BLaER1 treated with 17β-estradiol and CSF1 and Interleukin-3, amounts not matched to agents 10 nM and 100 nM (cell line): ENCODE measurements around the gene ZNF516.

Experiments used
- H3K27ac ChIP-seq, 11 experiments: shearing (Covaris generic); formaldehyde crosslinking; 2 replicates each; pipeline ENCODE4 v1.8.1; 2022
- H3K27me3 ChIP-seq, 11 experiments: shearing (Covaris generic); formaldehyde crosslinking; 2 replicates each; pipeline ENCODE4 v1.8.1; 2022
- H3K36me3 ChIP-seq, 11 experiments: shearing (Covaris generic); formaldehyde crosslinking; 2 replicates each; pipeline ENCODE4 v1.8.1; 2022
- H3K4me1 ChIP-seq, 10 experiments: shearing (Covaris generic); formaldehyde crosslinking; 2 replicates each; pipeline ENCODE4 v1.8.1; 2022
- H3K4me2 ChIP-seq, 11 experiments: shearing (Covaris generic); formaldehyde crosslinking; 2 replicates each; pipeline ENCODE4 v1.8.1; 2022
- H3K4me3 ChIP-seq, 10 experiments: shearing (Covaris generic); formaldehyde crosslinking; 2 replicates each; pipeline ENCODE4 v1.8.1; 2022
- H3K9ac ChIP-seq, 11 experiments: shearing (Covaris generic); formaldehyde crosslinking; 2 replicates each; pipeline ENCODE4 v1.8.1; 2022
- H3K9me3 ChIP-seq, 11 experiments: shearing (Covaris generic); formaldehyde crosslinking; replicated peaks in 1 of 11; 2 replicates each; pipeline ENCODE4 v1.8.1; 2022
- H4K20me1 ChIP-seq, 11 experiments: shearing (Covaris generic); formaldehyde crosslinking; 2 replicates each; pipeline ENCODE4 v1.8.1; 2022
- Cebpa-rat ChIP-seq, 11 experiments: shearing (Covaris generic); IDR thresholded peaks; 2 replicates each; pipeline ENCODE4 v1.8.1; 2022

Gene ZNF516

DNA sequence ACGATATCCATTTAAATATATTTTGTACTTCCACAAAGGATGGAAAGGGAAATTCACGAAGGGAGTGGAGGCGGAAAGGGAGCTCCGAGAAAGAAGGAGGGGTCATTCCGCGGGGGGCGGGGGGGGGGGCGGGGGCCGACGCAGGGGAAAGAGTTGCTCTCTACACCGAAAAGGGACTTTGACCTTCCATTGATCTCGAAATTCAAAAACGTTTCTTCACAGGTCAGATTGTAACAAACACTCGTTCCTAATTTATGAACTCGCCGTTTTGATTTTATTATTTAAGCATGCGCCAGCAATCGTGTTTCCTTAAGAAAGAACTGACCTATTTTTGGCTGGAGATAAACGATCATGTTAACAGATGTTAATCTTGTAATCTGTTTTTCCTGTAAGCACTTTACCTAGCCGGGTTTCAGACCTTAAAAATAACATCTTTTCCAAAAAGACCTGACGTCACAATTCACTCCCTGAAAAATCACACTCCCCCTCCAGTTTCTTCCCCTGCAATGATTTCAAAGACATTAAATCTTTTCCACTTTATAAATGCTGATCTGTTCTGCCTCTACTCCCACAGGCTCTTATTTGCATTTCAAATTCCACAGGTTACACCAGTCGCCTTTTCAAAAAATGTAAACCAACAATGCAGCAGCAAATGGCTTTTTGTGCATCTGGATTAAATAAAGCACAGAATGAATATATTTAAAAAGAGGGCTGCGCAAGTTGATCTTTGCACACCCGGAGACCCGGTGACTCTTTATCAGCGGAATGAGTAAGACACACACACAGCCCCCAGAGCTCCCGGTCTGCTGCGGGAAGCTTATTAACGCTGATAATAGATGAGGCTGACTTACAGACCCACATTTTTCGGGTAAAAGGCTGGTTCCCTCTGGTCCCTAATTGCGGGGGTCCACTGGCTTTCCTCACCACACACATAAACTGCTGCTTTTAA lies 1.6 kb downstream of the ZNF516 start:
- peak overlapping the region; percentile 78 to 92 (median 87) for H3K9ac ChIP-seq
- H3K36me3 ChIP-seq, result no peaks in the 10 kb centered on the region
- peaks cover 18 to 35% (median 25%) of the 10 kb centered on the region in 11 experiments; a peak in 20 of 22 replicates for H4K20me1 ChIP-seq
- peak overlapping the region; percentile 44 to 92 (median 84) for H3K27ac ChIP-seq
- H3K4me1 ChIP-seq, result peaks cover 24 to 43% (median 29%) of the 10 kb centered on the region in 10 experiments
- peak overlapping the region; percentile 84 to 100 (median 97) for H3K4me2 ChIP-seq
- H3K4me3 ChIP-seq, result peak overlapping the region; percentile 72 to 90 (median 82)
- no peaks in the 10 kb centered on the region for H3K9me3 ChIP-seq
- TF ChIP-seq Cebpa-rat (IDR thresholded peaks at IDR 0.05), result no peak
- H3K27me3 ChIP-seq, result no peaks in the 10 kb centered on the region

DNA sequence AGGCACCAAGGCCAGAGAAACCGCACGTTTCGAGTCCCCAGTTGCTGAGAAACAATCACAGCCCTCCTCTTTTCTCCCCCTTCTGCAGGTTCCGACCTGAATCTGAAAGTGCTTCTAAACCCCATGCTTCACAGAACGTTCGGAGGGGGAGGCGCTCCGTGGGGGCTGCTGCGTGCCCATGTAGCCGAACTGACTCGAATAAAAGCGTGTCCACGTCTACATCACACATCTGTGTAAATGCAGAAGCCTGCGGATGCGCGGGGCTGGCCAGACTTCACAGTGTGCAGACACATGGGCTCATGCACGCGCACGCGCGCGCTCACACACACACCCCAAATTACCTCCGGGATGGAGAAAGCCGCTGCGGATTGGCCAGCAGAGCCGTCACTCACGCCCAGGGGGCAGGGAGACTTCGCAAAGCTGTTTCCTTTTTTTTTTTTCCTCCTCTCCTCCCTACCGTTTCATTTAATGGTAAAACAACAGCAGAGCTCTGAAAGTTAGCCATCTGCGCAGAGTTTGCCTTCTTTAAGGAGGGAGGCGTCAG lies 2.3 kb downstream of the ZNF516 start:
- Histone ChIP-seq H4K20me1 (peaks cover 26 to 43% (median 32%) of the 10 kb centered on the region in 11 experiments; a peak in 21 of 22 replicates), H3K9me3 (no peaks in the 10 kb centered on the region), H3K27ac (peak overlapping the region in 10 of 11 experiments; percentile 68 to 92 (median 85); a peak in 21 of 22 replicates), H3K27me3 (no peaks in the 10 kb centered on the region), H3K9ac (peak overlapping the region; percentile 78 to 92 (median 87)), H3K4me2 (peak overlapping the region; percentile 84 to 100 (median 97)), H3K36me3 (no peaks in the 10 kb centered on the region), H3K4me3 (peak overlapping the region; percentile 72 to 90 (median 82)), H3K4me1 (peaks cover 31 to 43% (median 36%) of the 10 kb centered on the region in 10 experiments)
- no peak for TF ChIP-seq Cebpa-rat (IDR thresholded peaks at IDR 0.05)

DNA sequence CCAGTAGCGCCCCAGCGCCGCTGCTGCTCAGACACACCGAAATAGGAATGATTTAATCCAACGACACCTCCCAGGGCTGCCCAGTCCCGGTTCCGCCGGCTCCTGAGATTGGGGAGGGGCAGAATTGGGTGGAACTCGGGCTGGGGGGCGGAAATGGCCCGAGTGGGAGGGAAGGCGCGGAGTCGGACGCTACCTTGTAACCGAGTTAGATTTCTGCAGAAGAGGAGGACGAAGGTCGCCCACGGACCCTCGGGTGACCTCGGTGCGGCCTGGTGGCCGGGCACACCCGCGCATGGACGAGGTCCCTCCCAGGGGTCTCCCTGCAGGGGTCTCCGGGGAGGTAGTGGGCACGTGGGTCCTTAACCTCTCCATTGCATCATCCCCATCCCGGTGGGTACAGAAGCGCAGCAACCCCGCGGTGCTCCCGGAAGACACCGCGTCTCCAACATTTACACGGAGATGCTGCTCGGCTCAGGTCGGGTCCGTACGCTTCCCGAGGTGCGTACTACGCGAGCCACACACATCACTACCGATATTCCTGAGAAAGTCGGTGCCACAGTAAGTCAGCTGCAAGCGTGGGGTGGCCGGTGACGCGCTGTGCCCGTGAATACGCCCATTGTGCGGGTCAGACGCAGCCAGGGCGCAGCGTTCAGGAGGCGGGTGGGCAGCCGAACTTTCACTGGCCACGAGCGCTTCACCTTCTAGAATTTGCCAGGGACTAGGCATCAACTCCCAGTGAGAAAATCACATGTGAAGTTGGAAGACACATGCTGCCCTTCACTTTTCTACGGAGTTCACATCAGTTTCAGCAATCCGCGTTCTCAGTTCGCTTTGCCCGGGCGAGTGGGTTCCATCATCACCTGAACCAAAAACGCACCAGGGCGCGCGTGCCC lies 3.0 kb downstream of the ZNF516 start:
- peak overlapping the region; percentile 74 to 92 (median 85) for H3K9ac ChIP-seq
- no peaks in the 10 kb centered on the region for H3K9me3 ChIP-seq
- peak overlapping the region; percentile 72 to 90 (median 82) for H3K4me3 ChIP-seq
- H3K36me3 ChIP-seq, result no peaks in the 10 kb centered on the region
- no peaks in the 10 kb centered on the region for H3K27me3 ChIP-seq
- peaks cover 31 to 50% (median 40%) of the 10 kb centered on the region in 11 experiments; a peak in 21 of 22 replicates for H4K20me1 ChIP-seq
- peak overlapping the region in 10 of 11 experiments; percentile 68 to 92 (median 85); a peak in 20 of 22 replicates for H3K27ac ChIP-seq
- TF ChIP-seq Cebpa-rat (IDR thresholded peaks at IDR 0.05), result peak in 5 of 11 experiments; percentile 13 to 78 (median 42); a peak in 8 of 22 replicates
- peak overlapping the region; percentile 84 to 100 (median 97) for H3K4me2 ChIP-seq
- H3K4me1 ChIP-seq, result peaks cover 37 to 43% (median 42%) of the 10 kb centered on the region in 10 experiments

- H4K20me1 ChIP-seq, result peaks cover 34 to 56% (median 45%) of the 10 kb centered on the region in 11 experiments; a peak in 21 of 22 replicates
- TF ChIP-seq Cebpa-rat (IDR thresholded peaks at IDR 0.05), result no peak
- H3K9me3 ChIP-seq, result no peaks in the 10 kb centered on the region
- peak overlapping the region in 10 of 11 experiments; percentile 68 to 92 (median 85); a peak in 20 of 22 replicates for H3K27ac ChIP-seq
- no peaks in the 10 kb centered on the region for H3K27me3 ChIP-seq
- peak overlapping the region; percentile 72 to 90 (median 82) for H3K4me3 ChIP-seq
- H3K36me3 ChIP-seq, result no peaks in the 10 kb centered on the region
- peak overlapping the region; percentile 84 to 100 (median 97) for H3K4me2 ChIP-seq
- H3K4me1 ChIP-seq, result peaks cover 43 to 49% (median 47%) of the 10 kb centered on the region in 10 experiments
- H3K9ac ChIP-seq, result peak overlapping the region; percentile 74 to 92 (median 85); a peak in 21 of 22 replicates
These were observed 3.6 kb downstream of the ZNF516 start for GRCh38 chr18:76491473-76491775.

GRCh38 chr18:76490670-76491472 lies 4.2 kb downstream of the ZNF516 start:
- Histone ChIP-seq H3K4me2 (peak overlapping the region; percentile 92 to 100 (median 96)), H3K9ac (peak overlapping the region; percentile 74 to 86 (median 85)), H4K20me1 (peaks cover 37 to 61% (median 51%) of the 10 kb centered on the region in 11 experiments; a peak in 21 of 22 replicates), H3K27ac (peak overlapping the region; percentile 58 to 80 (median 74)), H3K27me3 (no peaks in the 10 kb centered on the region), H3K9me3 (no peaks in the 10 kb centered on the region), H3K4me1 (peaks cover 49 to 55% (median 53%) of the 10 kb centered on the region in 10 experiments), H3K36me3 (no peaks in the 10 kb centered on the region), H3K4me3 (peak overlapping the region; percentile 61 to 83 (median 75))
- no peak for TF ChIP-seq Cebpa-rat (IDR thresholded peaks at IDR 0.05)

DNA sequence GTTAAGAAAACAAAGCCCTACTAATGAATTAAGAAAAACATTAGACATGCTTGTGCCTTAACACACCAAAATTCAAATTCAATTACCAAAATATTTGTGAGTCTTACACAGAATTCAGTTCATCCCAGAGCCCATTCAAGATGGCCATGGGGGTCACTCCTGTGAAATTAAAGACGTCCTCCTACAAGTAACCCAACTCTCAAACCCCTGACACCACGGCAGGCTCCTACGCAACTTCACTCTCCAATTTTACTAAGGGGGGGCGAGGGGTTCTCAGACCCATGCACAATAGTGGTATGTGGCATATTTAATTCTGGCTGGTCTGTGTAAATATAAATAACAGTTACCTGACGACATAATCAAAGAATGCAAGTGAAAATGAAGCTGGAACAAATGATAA lies 5.0 kb downstream of the ZNF516 start:
- TF ChIP-seq Cebpa-rat (IDR thresholded peaks at IDR 0.05), result no peak
- no peaks in the 10 kb centered on the region for H3K27me3 ChIP-seq
- H4K20me1 ChIP-seq, result peaks cover 43 to 70% (median 59%) of the 10 kb centered on the region in 11 experiments; a peak in 21 of 22 replicates
- no peaks in the 10 kb centered on the region for H3K9me3 ChIP-seq
- H3K4me3 ChIP-seq, result peak overlapping the region; percentile 61 to 83 (median 75); a peak in 19 of 20 replicates
- peak overlapping the region; percentile 92 to 100 (median 96) for H3K4me2 ChIP-seq
- H3K4me1 ChIP-seq, result peaks cover 57 to 59% (median 58%) of the 10 kb centered on the region in 10 experiments
- H3K9ac ChIP-seq, result peak overlapping the region; percentile 74 to 86 (median 85); a peak in 20 of 22 replicates
- H3K36me3 ChIP-seq, result 0 out of 22 replicates have a peak, but pooled peaks cover 0 to 4% (median 0%) of the 10 kb centered on the region in 11 experiments
- peak overlapping the region in 6 of 11 experiments; percentile 67 to 80 (median 76); a peak in 6 of 22 replicates for H3K27ac ChIP-seq

DNA sequence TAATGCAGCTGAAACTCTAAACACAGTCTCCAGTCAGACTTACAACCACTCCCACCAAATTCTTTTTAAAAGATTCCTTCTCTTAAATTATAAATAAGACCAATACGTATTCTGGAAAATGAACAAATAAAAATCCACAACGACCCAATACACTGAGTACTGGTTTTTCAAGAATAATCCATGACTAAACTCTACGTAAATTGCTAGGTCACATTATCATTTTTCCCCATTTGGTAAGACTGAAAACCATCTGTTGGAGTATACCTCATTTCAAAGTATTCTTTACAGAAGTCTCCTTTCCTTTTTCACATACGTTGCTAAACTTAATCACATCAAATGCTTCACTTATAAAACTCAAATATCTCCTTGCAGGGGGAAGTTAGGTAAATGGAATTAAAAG lies 6.0 kb downstream of the ZNF516 start:
- TF ChIP-seq Cebpa-rat (IDR thresholded peaks at IDR 0.05), result no peak
- no peak overlapping the region for H3K27ac ChIP-seq
- peak overlapping the region; percentile 92 to 100 (median 96); a peak in 21 of 22 replicates for H3K4me2 ChIP-seq
- H3K4me3 ChIP-seq, result no peak overlapping the region
- peaks cover 64 to 68% (median 67%) of the 10 kb centered on the region in 10 experiments for H3K4me1 ChIP-seq
- peak overlapping the region in 2 of 11 experiments; percentile 11 to 85; a peak in 2 of 22 replicates for H3K9ac ChIP-seq
- H3K9me3 ChIP-seq, result no peaks in the 10 kb centered on the region
- peaks cover under 1 to 8% (median 4%) of the 10 kb centered on the region in 11 experiments; a peak in 10 of 22 replicates for H3K36me3 ChIP-seq
- no peaks in the 10 kb centered on the region for H3K27me3 ChIP-seq
- peaks cover 46 to 79% (median 60%) of the 10 kb centered on the region in 11 experiments; a peak in 21 of 22 replicates for H4K20me1 ChIP-seq
